Stimulated activated naive CD8-positive, alpha-beta T cell treated with anti-CD3 and anti-CD28 coated beads, Interleukin-15, amount 100 ng/mL, for 72 hours (primary cell): Measurements from ENCODE around the gene SRBD1.

Source experiments
- ATAC-seq: fragments of 150-1000 bp; cut with Tn5 transposase; 2 replicates; pipeline ENCODE4 v1.10.0; 2021; ENCODE audit warnings: mild to moderate bottlenecking, moderate library complexity
- DNase-seq, 2 donors: peaks; one replicate each; pipeline ENCODE4 v3.0.0; 2021 to 2022
- H3K27ac Mint-ChIP-seq, 2 donors: one replicate each; pipeline ENCODE4 v1.8.0; 2022; ENCODE audit warnings: mild to moderate bottlenecking in 2 of 2, mixed read lengths in 2 of 2, moderate library complexity in 2 of 2
- H3K27me3 Mint-ChIP-seq: one replicate; pipeline ENCODE4 v1.8.0; 2022; ENCODE audit warnings: mixed read lengths
- H3K4me1 Mint-ChIP-seq: one replicate; pipeline ENCODE4 v1.8.0; 2022; ENCODE audit warnings: mild to moderate bottlenecking, mixed read lengths
- H3K4me3 Mint-ChIP-seq, 2 donors: one replicate each; pipeline ENCODE4 v1.8.0; 2022; ENCODE audit warnings: mild to moderate bottlenecking in 2 of 2, mixed read lengths in 2 of 2, moderate library complexity in 1 of 2
- H3K9me3 Mint-ChIP-seq, 2 donors: one replicate each; pipeline ENCODE4 v1.8.0; 2022; ENCODE audit warnings: mixed read lengths in 2 of 2

Gene SRBD1

GRCh38 chr2:45643543-45644542 lies 32.8 kb upstream of the SRBD1 start:
- Mint-ChIP-seq H3K4me3 (peak overlapping the region; percentile 80 to 83), H3K27ac (peak overlapping the region in 1 of 2 donors; percentile 75), H3K4me1 (peaks cover 14% of the 10 kb centered on the region), H3K27me3 (peaks cover 45% of the 10 kb centered on the region), H3K9me3 (no peaks in the 10 kb centered on the region)
- ATAC-seq: peak; percentile 95
- peak; percentile 65 to 75 for DNase-seq

GRCh38 chr2:45643095-45643494 lies 32.0 kb upstream of the SRBD1 start:
- DNase-seq: no peak
- Mint-ChIP-seq H3K9me3 (no peaks in the 10 kb centered on the region), H3K4me3 (peak overlapping the region; percentile 80 to 83), H3K4me1 (peaks cover 14% of the 10 kb centered on the region), H3K27ac (peak overlapping the region in 1 of 2 donors; percentile 75), H3K27me3 (peaks cover 46% of the 10 kb centered on the region)
- peak; percentile 21 for ATAC-seq

- Mint-ChIP-seq H3K27me3 (peaks cover 61% of the 10 kb centered on the region), H3K27ac (no peak overlapping the region)
Measured at GRCh38 chr2:45640576-45640975, 29.5 kb upstream of the SRBD1 start.

GRCh38 chr2:45637440-45637839 lies 26.4 kb upstream of the SRBD1 start:
- peaks cover 52% of the 10 kb centered on the region for H3K27me3 Mint-ChIP-seq
- no peak overlapping the region for H3K27ac Mint-ChIP-seq
- H3K9me3 Mint-ChIP-seq: no peaks in the 10 kb centered on the region
- H3K4me3 Mint-ChIP-seq: no peak overlapping the region
- ATAC-seq (peak; percentile 69), DNase-seq (peak in 1 of 2 donors; percentile 17)
- H3K4me1 Mint-ChIP-seq: no peaks in the 10 kb centered on the region

More at GRCh38 chr2:45640576-45640975, 29.5 kb upstream of the SRBD1 start:
- DNase-seq (no peak), ATAC-seq (no peak)
- no peaks in the 10 kb centered on the region for H3K9me3 Mint-ChIP-seq
- peaks cover 14% of the 10 kb centered on the region for H3K4me1 Mint-ChIP-seq
- no peak overlapping the region for H3K4me3 Mint-ChIP-seq

- H3K4me1 Mint-ChIP-seq: no peaks in the 10 kb centered on the region
- no peak for ATAC-seq
- H3K4me3 Mint-ChIP-seq: no peak overlapping the region
- no peak overlapping the region for H3K27ac Mint-ChIP-seq
- no peaks in the 10 kb centered on the region for H3K9me3 Mint-ChIP-seq
- H3K27me3 Mint-ChIP-seq: peaks cover 53% of the 10 kb centered on the region
- no peak for DNase-seq
Measured at GRCh38 chr2:45636008-45636407, 24.9 kb upstream of the SRBD1 start.

- Mint-ChIP-seq H3K4me3 (no peak overlapping the region), H3K9me3 (no peaks in the 10 kb centered on the region), H3K4me1 (no peaks in the 10 kb centered on the region), H3K27me3 (peaks cover 44% of the 10 kb centered on the region), H3K27ac (no peak overlapping the region)
- ATAC-seq: no peak
- DNase-seq: no peak
Measured at GRCh38 chr2:45634223-45634622, 23.2 kb upstream of the SRBD1 start.

- peaks cover 35% of the 10 kb centered on the region for H3K27me3 Mint-ChIP-seq
- ATAC-seq: no peak
- H3K4me3 Mint-ChIP-seq: no peak overlapping the region
- no peak overlapping the region for H3K27ac Mint-ChIP-seq
- no peaks in the 10 kb centered on the region for H3K4me1 Mint-ChIP-seq
- no peaks in the 10 kb centered on the region for H3K9me3 Mint-ChIP-seq
- no peak for DNase-seq
Measured at GRCh38 chr2:45631955-45632354, 20.9 kb upstream of the SRBD1 start.

GRCh38 chr2:45631319-45631718 lies 20.3 kb upstream of the SRBD1 start:
- H3K27me3 Mint-ChIP-seq: peaks cover 35% of the 10 kb centered on the region
- no peak overlapping the region for H3K4me3 Mint-ChIP-seq
- H3K27ac Mint-ChIP-seq: no peak overlapping the region
- ATAC-seq (no peak), DNase-seq (no peak)
- no peaks in the 10 kb centered on the region for H3K9me3 Mint-ChIP-seq
- H3K4me1 Mint-ChIP-seq: no peaks in the 10 kb centered on the region

- DNase-seq (no peak), ATAC-seq (no peak)
- H3K4me1 Mint-ChIP-seq: no peaks in the 10 kb centered on the region
- no peaks in the 10 kb centered on the region for H3K9me3 Mint-ChIP-seq
- peaks cover 26% of the 10 kb centered on the region for H3K27me3 Mint-ChIP-seq
- H3K27ac Mint-ChIP-seq: no peak overlapping the region
- no peak overlapping the region for H3K4me3 Mint-ChIP-seq
Measured at GRCh38 chr2:45629971-45630370, 18.9 kb upstream of the SRBD1 start.

GRCh38 chr2:45627911-45628310 lies 16.8 kb upstream of the SRBD1 start:
- DNase-seq (no peak), ATAC-seq (no peak)
- Mint-ChIP-seq H3K27ac (no peak overlapping the region), H3K4me3 (no peak overlapping the region), H3K27me3 (peaks cover 23% of the 10 kb centered on the region), H3K4me1 (no peaks in the 10 kb centered on the region), H3K9me3 (no peaks in the 10 kb centered on the region)

- H3K4me3 Mint-ChIP-seq: no peak overlapping the region
- peaks cover 12% of the 10 kb centered on the region for H3K27me3 Mint-ChIP-seq
- H3K4me1 Mint-ChIP-seq: no peaks in the 10 kb centered on the region
Measured at GRCh38 chr2:45626387-45627221, 15.5 kb upstream of the SRBD1 start.

GRCh38 chr2:45625824-45626223 lies 14.8 kb upstream of the SRBD1 start:
- no peak for DNase-seq
- no peak for ATAC-seq
- Mint-ChIP-seq H3K4me3 (no peak overlapping the region), H3K4me1 (no peaks in the 10 kb centered on the region), H3K27me3 (peaks cover 12% of the 10 kb centered on the region), H3K9me3 (no peaks in the 10 kb centered on the region), H3K27ac (no peak overlapping the region)

More at GRCh38 chr2:45626387-45627221, 15.5 kb upstream of the SRBD1 start:
- no peaks in the 10 kb centered on the region for H3K9me3 Mint-ChIP-seq
- no peak for ATAC-seq
- no peak overlapping the region for H3K27ac Mint-ChIP-seq
- no peak for DNase-seq

GRCh38 chr2:45623098-45623497 lies 12.0 kb upstream of the SRBD1 start:
- ATAC-seq (no peak), DNase-seq (no peak)
- Mint-ChIP-seq H3K4me3 (no peak overlapping the region), H3K4me1 (peaks cover 6% of the 10 kb centered on the region), H3K9me3 (no peaks in the 10 kb centered on the region), H3K27ac (no peak overlapping the region), H3K27me3 (peaks cover 24% of the 10 kb centered on the region)

GRCh38 chr2:45622336-45623075 lies 11.4 kb upstream of the SRBD1 start:
- peaks cover 24% of the 10 kb centered on the region for H3K27me3 Mint-ChIP-seq
- no peak overlapping the region for H3K27ac Mint-ChIP-seq
- no peak overlapping the region for H3K4me3 Mint-ChIP-seq
- no peak for ATAC-seq
- no peak for DNase-seq
- H3K4me1 Mint-ChIP-seq: peaks cover 6% of the 10 kb centered on the region
- no peaks in the 10 kb centered on the region for H3K9me3 Mint-ChIP-seq

- no peak for ATAC-seq
- Mint-ChIP-seq H3K27ac (no peak overlapping the region), H3K27me3 (peaks cover 24% of the 10 kb centered on the region), H3K9me3 (no peaks in the 10 kb centered on the region), H3K4me3 (no peak overlapping the region), H3K4me1 (peaks cover 6% of the 10 kb centered on the region)
- no peak for DNase-seq
Measured at GRCh38 chr2:45617496-45617895, 6.4 kb upstream of the SRBD1 start.
